22Rv1 (cell line): ENCODE measurements around the gene STRN3.
"Not testable (repeated sequence)": the region's sequence is repeated elsewhere in the genome, so short reads cannot be mapped to it uniquely, and the experiment has no call there.

Experiments
- H3K27ac ChIP-seq: fragments of 450-650 bp; 2 replicates; pipeline ENCODE4 v1.5.1; 2017
- CTCF ChIP-seq: fragments of 450-650 bp; IDR thresholded peaks from 2 replicates; pipeline ENCODE4 v1.5.1; 2017; ENCODE audit warnings: mild to moderate bottlenecking
- ZFX ChIP-seq: fragments of 450-650 bp; IDR thresholded peaks from 2 replicates; pipeline ENCODE4 v1.6.1; 2017; ENCODE audit warnings: antibody characterized with exemption, borderline replicate concordance

STRN3 gene

GRCh38 chr14:31060253-31060875, 34.2 kb upstream of the STRN3 start:
- H3K27ac ChIP-seq, result no peak overlapping the region
- TF ChIP-seq CTCF, result no peak
- no peak for TF ChIP-seq ZFX

GRCh38 chr14:31059152-31059924, 33.2 kb upstream of the STRN3 start:
- TF ChIP-seq CTCF (no peak), ZFX (no peak)
- H3K27ac ChIP-seq, result no peak overlapping the region

GRCh38 chr14:31057701-31058364, 31.7 kb upstream of the STRN3 start:
- TF ChIP-seq CTCF, result no peak
- no peak for TF ChIP-seq ZFX
- H3K27ac ChIP-seq, result no peak overlapping the region

- TF ChIP-seq CTCF, result no peak
- TF ChIP-seq ZFX, result no peak
- H3K27ac ChIP-seq, result no peak overlapping the region
Observed at GRCh38 chr14:31057035-31057434, 30.9 kb upstream of the STRN3 start.

- H3K27ac ChIP-seq, result not testable (repeated sequence)
Observed at GRCh38 chr14:31052905-31053586, 26.9 kb upstream of the STRN3 start.

GRCh38 chr14:31051511-31051910, 25.3 kb upstream of the STRN3 start:
- no peak overlapping the region for H3K27ac ChIP-seq
- no peak for TF ChIP-seq CTCF
- TF ChIP-seq ZFX, result no peak

DNA sequence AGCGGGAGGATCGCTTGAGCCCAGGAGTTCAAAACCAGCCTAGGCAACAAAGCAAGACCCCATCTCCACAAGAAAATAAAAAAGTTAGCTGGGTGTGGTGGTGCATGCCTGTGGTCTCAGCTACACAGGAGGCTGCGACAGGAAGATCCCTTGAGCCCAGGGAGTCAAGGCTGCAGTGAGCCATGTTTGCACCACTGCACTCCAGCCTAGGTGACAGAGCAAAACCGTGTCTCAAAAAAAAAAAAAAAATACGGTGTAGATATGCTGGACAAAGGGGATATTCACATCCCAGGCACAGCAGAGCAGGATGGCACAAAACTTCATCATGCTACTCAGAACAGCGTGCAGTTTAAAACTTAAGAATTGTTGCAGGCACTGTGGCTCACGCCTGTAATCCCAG, 24.8 kb upstream of the STRN3 start:
- H3K27ac ChIP-seq, result no peak overlapping the region
- TF ChIP-seq ZFX, result no peak
- no peak for TF ChIP-seq CTCF
